Nephron (organoid): ENCODE data around the gene PRDM12.

Experiments used
- H3K27ac Mint-ChIP-seq, 3 experiments: 2 replicates each; pipeline ENCODE4 v1.8.0; 2020; ENCODE audit warnings: mixed read lengths in 3 of 3, mild to moderate bottlenecking in 2 of 3, moderate library complexity in 1 of 3
- H3K27me3 Mint-ChIP-seq: 2 replicates; pipeline ENCODE4 v1.8.0; 2021; ENCODE audit warnings: low read depth, mild to moderate bottlenecking, moderate library complexity, mixed read lengths
- H3K36me3 Mint-ChIP-seq: 2 replicates; pipeline ENCODE4 v1.8.0; 2020; ENCODE audit warnings: low read depth, mixed read lengths
- H3K4me1 Mint-ChIP-seq: 2 replicates; pipeline ENCODE4 v1.8.0; 2020; ENCODE audit warnings: mixed read lengths
- H3K4me3 Mint-ChIP-seq, 3 experiments: 2 replicates each; pipeline ENCODE4 v1.8.0; 2020; ENCODE audit warnings: mild to moderate bottlenecking in 3 of 3, mixed read lengths in 3 of 3, moderate library complexity in 2 of 3
- H3K9me3 Mint-ChIP-seq: 2 replicates; pipeline ENCODE4 v1.8.0; 2020; ENCODE audit warnings: mixed read lengths
- TF ChIP-seq, protein P1 (sequence below), 3 experiments: fragments of 200-600 bp; sonication (generic); IDR thresholded peaks; one replicate each; pipeline ENCODE4 v1.5.0; 2021; ENCODE audit warnings: antibody characterized with exemption in 3 of 3; ENCODE audit not compliant: unreplicated experiment in 3 of 3

The PRDM12 gene

GRCh38 chr9:130639124-130639765, 25.1 kb upstream of the PRDM12 start:
- TF ChIP-seq, protein P1, sequence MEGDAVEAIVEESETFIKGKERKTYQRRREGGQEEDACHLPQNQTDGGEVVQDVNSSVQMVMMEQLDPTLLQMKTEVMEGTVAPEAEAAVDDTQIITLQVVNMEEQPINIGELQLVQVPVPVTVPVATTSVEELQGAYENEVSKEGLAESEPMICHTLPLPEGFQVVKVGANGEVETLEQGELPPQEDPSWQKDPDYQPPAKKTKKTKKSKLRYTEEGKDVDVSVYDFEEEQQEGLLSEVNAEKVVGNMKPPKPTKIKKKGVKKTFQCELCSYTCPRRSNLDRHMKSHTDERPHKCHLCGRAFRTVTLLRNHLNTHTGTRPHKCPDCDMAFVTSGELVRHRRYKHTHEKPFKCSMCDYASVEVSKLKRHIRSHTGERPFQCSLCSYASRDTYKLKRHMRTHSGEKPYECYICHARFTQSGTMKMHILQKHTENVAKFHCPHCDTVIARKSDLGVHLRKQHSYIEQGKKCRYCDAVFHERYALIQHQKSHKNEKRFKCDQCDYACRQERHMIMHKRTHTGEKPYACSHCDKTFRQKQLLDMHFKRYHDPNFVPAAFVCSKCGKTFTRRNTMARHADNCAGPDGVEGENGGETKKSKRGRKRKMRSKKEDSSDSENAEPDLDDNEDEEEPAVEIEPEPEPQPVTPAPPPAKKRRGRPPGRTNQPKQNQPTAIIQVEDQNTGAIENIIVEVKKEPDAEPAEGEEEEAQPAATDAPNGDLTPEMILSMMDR (IDR thresholded peaks at IDR 0.05; ENCODE audit: unreplicated experiment in 3 of 3) = no peak
- Mint-ChIP-seq H3K4me3 (no peak overlapping the region), H3K27me3 (peaks cover 3% of the 10 kb centered on the region), H3K9me3 (no peaks in the 10 kb centered on the region), H3K36me3 (peaks cover 16% of the 10 kb centered on the region), H3K4me1 (peaks cover 14% of the 10 kb centered on the region), H3K27ac (no peak overlapping the region)

GRCh38 chr9:130639866-130640555, 24.4 kb upstream of the PRDM12 start:
- Mint-ChIP-seq H3K27me3 (peaks cover 4% of the 10 kb centered on the region), H3K9me3 (no peaks in the 10 kb centered on the region), H3K4me3 (no peak overlapping the region), H3K36me3 (peaks cover 12% of the 10 kb centered on the region), H3K27ac (no peak overlapping the region), H3K4me1 (peaks cover 14% of the 10 kb centered on the region)
- TF ChIP-seq, protein P1 (IDR thresholded peaks at IDR 0.05; ENCODE audit: unreplicated experiment in 3 of 3) = no peak

GRCh38 chr9:130640681-130641080, 23.7 kb upstream of the PRDM12 start:
- Mint-ChIP-seq H3K36me3 (peaks cover 8% of the 10 kb centered on the region), H3K4me1 (peaks cover 14% of the 10 kb centered on the region), H3K27ac (no peak overlapping the region), H3K4me3 (no peak overlapping the region), H3K9me3 (peaks cover 1% of the 10 kb centered on the region), H3K27me3 (peaks cover 8% of the 10 kb centered on the region)
- TF ChIP-seq, protein P1 (IDR thresholded peaks at IDR 0.05; ENCODE audit: unreplicated experiment in 3 of 3) = no peak

- Mint-ChIP-seq H3K4me3 (no peak overlapping the region), H3K9me3 (peaks cover 10% of the 10 kb centered on the region), H3K27me3 (peaks cover 19% of the 10 kb centered on the region), H3K4me1 (peaks cover 14% of the 10 kb centered on the region), H3K36me3 (peaks cover 8% of the 10 kb centered on the region), H3K27ac (no peak overlapping the region)
- TF ChIP-seq, protein P1 (IDR thresholded peaks at IDR 0.05; ENCODE audit: unreplicated experiment in 3 of 3) = no peak
These were observed 21.5 kb upstream of the PRDM12 start for GRCh38 chr9:130642926-130643325.

GRCh38 chr9:130651221-130651620, 13.2 kb upstream of the PRDM12 start:
- H3K9me3 Mint-ChIP-seq = peaks cover 5% of the 10 kb centered on the region
- TF ChIP-seq, protein P1 (IDR thresholded peaks at IDR 0.05; ENCODE audit: unreplicated experiment in 3 of 3) = no peak
- no peak overlapping the region for H3K27ac Mint-ChIP-seq
- peaks cover 73% of the 10 kb centered on the region for H3K27me3 Mint-ChIP-seq
- no peak overlapping the region for H3K4me3 Mint-ChIP-seq
- H3K4me1 Mint-ChIP-seq = no peaks in the 10 kb centered on the region
- H3K36me3 Mint-ChIP-seq = no peaks in the 10 kb centered on the region

DNA sequence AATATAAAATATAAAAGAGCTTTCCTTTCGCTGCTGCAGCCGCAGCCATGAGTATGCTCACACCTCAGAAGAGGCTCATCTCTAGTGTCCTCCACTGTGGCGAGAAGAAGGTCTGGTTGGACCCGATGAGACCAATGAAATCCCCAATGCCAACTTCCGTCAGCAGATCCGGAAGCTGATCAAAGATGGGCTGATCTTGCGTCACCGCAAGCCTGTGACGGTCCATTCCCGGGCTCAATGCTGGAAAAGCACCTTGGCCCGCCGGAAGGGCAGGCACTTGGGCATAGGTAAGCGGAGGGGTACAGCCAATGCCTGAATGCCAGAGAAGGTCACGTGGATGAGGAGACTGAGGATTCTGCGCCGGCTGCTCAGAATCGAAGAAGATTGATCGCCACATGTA, 12.6 kb upstream of the PRDM12 start:
- no peaks in the 10 kb centered on the region for H3K36me3 Mint-ChIP-seq
- H3K9me3 Mint-ChIP-seq = peaks cover 3% of the 10 kb centered on the region
- H3K27me3 Mint-ChIP-seq = peaks cover 74% of the 10 kb centered on the region
- H3K27ac Mint-ChIP-seq = no peak overlapping the region
- no peaks in the 10 kb centered on the region for H3K4me1 Mint-ChIP-seq
- no peak overlapping the region for H3K4me3 Mint-ChIP-seq
- TF ChIP-seq, protein P1 (IDR thresholded peaks at IDR 0.05; ENCODE audit: unreplicated experiment in 3 of 3) = no peak
